GM12891 (cell line): ENCODE measurements around the gene COLEC12.

Experiments
- POLR2AphosphoS5 ChIP-seq: IDR thresholded peaks from 2 replicates; pipeline ENCODE4 v1.6.1; 2011; ENCODE audit warnings: low read depth, low read length, control low read depth
- POU2F2 ChIP-seq: IDR thresholded peaks from 2 replicates; pipeline ENCODE4 v1.6.1; 2011; ENCODE audit warnings: low read depth, mild to moderate bottlenecking, control low read depth, low read length, moderate library complexity
- SPI1 ChIP-seq: IDR thresholded peaks from 2 replicates; pipeline ENCODE4 v1.6.1; 2011; ENCODE audit warnings: low read depth, low read length, control low read depth
- TAF1 ChIP-seq: IDR thresholded peaks from 2 replicates; pipeline ENCODE4 v1.6.1; 2011; ENCODE audit warnings: low read depth, low read length, control low read depth

DNA sequence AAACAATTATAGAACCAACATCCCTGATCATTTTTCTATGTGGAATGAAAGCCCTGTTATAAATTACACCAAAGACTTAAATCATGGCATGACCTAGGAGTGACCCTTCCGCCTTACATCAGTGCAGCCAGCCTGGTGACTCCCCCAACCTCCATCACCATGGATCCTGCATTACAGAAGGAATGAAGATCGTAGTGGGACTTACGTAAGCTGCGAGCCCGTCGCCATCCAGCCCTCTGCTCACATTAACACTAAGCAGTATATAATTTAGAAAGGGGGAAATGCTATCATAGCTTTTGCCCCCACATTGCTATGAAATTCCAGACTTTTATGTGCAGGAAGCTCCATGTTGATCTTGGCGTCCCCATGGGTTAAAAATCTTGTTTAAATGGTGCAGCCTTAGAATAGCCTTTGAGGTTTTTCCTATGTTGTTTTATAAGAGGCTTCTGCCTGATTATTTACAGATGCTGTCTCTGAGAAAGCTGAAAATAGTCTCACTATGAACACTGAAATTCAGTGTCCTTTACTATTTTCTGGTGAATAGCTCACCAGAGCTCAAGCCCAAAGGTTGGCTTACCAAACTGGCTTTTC lies 76.3 kb downstream of the COLEC12 start:
- no peak for TF ChIP-seq POLR2AphosphoS5
- no peak for TF ChIP-seq TAF1
- TF ChIP-seq SPI1: no peak
- no peak for TF ChIP-seq POU2F2
